NCI-H774 (cell line): ENCODE measurements around the gene ANKRD55.
"Not testable (repeated sequence)": the region's sequence is repeated elsewhere in the genome, so short reads cannot be mapped to it uniquely, and the experiment has no call there.

ENCODE experiments used
- DNase-seq: peaks from one replicate; lab custom pipeline; 2025; lab: John Stamatoyannopoulos, UW

ANKRD55 gene

DNA sequence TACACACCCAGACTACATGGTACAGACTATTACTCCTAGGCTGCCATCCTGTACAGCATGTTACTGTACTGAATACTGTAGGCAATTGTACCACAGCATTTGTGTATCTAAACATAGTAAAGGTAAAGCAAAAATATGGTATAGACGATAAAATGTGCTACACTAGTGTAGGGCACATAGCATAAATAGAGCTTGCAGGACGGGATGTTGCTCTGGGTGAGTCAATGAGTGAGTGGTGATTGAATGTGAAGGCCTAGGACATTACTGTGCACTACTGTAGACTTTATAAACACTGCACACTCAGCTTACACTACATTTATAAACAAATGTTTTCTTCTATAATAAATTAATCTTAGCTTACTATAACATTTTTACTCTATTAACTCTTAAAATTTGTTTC, 25.6 kb downstream of the ANKRD55 start:
- no peak for DNase-seq

DNA sequence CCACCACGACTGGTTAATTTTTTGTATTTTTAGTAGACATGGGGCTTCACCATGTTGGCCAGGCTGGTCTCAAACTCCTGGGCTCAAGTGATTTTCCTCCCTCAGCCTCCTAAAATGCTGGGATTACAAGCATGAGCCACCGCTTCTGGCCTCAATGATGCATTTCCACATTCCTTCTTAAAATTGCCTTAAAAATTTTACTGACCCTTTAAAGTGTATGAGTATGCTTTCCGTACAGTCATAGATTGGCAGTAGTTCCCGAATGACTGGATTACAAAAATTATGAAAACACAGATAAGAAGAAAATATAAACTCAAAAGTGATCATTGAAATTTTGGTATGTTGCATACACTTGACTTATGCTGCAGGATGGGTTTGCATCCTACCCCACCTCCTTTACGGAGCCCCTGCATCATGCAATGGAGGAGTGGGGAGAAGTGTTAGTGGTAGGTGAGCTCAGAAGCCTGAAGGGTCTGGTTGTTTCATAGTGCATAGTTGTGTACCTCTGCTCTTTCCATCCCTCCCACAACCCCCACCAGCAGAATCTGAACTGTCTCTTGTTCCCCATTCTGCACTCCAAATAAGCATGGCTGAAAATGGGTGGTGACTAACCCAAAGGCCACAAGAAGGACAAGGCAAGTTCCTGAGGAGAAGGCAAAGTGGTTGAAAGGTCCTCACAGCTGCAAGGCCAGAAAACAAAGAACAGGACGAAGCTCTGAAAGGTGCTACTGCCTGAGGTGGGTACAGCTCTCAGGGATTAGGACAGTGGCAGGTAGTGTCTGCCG, 26.8 kb downstream of the ANKRD55 start:
- DNase-seq, result no peak

DNA sequence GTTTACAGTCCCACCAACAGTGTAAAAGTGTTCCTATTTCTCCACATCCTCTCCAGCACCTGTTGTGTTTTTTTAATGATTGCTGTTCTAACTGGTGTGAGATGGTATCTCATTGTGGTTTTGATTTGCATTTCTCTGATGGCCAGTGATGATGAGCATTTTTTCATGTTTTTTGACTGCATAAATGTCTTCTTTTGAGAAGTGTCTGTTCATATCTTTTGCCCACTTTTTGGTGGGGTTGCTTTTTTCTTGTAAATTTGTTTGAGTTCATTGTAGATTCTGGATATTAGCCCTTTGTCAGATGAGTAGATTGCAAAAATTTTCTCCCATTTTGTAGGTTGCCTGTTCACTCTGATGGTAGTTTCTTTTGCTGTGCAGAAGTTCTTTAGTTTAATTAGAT, 29.2 kb downstream of the ANKRD55 start:
- DNase-seq, result not testable (repeated sequence)

DNA sequence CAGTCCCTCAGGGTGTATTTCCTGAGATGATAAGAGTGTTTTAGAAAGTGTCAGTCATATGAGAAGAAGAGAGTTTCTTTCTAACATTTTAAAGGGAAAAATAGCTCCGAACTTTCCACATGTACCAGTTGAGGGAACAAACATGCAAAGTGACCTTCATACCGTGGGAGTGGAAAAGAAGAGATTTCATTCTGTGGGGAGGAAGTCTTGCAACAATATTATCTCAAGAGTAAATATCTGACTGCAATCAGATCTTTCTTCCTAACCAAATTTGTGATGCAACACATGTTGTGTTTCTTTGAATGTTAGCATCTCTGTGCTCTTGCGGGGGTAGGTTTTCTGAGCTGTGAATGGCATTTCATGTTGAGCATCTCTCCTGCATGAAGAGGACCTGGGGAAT, 30.6 kb downstream of the ANKRD55 start:
- DNase-seq, result no peak

DNA sequence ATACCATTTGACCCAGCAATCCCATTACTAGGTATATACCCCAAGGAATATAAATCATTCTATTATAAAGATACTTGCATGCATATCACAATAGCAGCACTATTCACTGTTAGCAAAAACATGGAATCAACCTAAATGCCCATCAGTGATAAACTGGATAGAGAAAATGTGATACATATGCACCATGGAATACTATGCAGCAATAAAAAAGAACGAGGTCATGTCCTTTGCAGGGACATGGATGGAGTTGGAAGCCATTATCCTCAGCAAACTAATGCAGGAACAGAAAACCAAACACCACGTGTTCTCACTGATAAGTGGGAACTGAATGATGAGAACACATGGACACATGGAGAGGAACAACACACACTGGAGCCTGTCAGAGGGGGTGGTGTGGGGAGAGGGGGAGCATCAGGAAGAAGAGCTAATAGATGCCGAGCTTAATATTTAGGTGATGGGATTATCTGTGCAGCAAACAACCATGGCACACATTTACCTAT, 31.3 kb downstream of the ANKRD55 start:
- DNase-seq, result not testable (repeated sequence)

DNA sequence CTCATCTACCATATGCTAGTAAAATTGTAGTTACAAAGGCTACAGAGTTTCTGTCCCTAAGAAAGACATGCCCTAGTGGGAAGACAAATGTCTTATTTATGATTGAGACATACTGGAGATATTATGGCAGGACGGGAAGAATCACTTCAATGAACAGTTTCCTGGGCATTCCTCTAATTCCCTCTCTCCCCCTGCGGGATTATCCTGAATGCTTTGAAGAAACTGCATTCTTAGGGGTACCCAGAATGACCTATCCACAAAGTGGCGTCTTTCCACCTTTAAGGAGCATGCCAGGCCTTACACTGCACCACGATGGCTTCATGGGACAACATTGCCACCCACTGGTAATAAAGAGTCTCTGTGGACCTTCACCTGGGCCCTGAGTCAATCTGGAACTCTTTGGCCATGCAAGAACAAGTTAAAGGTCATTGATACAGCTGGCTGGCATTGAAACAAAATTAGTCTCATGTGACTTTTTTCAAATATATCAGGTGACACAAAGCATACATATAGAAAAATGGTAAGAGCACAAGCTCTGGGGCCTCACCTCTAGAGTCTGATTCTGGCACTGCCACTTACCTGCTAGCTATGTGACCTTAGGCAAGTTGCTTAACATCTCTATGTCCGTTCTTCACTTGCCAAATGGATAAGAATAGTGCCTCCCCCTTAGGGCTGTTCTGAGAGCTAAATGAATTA, 32.0 kb downstream of the ANKRD55 start:
- DNase-seq, result peak; percentile 38

DNA sequence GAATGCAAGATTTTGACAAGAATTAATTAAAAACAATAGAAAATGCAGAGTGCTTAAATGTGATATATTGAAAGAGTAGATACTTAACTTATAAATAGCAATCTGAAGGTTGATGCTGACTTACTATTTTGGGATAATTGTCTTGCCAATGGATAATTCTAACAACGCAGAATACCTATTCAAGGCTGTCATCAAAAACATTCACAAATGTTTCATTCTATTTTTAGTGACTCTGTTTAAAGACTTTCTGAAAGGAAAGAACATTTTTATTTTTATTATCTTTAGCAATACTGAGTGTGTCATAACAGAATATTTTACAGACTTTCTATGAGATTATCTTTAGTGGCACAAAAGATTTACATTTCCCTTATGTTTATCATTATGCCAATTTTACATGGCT, 38.1 kb downstream of the ANKRD55 start:
- DNase-seq, result no peak

DNA sequence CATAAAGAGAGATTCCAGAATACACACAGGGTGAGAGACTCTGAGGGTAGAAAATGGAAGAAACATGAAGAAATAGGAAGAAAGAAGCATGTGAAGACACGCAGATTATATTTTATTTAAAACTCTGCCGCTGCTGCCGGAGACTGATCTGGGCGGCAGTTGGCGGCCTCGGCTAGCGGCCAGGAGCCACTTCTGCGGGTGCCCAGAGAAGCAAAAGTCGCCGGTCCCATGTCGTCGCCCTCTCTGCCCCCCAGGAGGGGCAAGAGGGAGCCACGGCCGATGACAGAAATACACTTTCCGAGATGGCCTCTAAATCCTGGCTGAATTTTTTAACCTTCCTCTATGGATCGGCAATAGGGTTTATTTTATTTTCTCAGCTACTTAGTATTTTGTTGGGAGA, 40.9 kb downstream of the ANKRD55 start:
- DNase-seq, result no peak

DNA sequence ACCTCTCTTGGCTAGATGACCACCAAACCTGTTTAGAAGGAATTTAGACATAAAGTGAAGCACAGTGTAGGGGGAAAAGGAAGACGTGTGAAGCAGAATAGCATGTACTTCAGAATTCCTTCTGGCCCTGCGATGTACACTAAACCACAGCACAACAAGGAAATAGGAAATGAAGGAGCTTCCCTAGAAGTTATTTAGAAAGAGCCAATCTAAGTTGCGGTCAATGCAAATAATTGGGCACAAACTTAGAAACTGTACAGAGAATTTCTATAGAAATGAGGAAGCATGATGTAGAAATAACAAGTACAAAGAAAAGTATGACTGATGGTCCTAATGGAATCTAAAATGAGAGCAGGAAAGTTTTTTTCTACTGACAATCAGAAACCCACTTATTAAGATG, 41.5 kb downstream of the ANKRD55 start:
- no peak for DNase-seq

DNA sequence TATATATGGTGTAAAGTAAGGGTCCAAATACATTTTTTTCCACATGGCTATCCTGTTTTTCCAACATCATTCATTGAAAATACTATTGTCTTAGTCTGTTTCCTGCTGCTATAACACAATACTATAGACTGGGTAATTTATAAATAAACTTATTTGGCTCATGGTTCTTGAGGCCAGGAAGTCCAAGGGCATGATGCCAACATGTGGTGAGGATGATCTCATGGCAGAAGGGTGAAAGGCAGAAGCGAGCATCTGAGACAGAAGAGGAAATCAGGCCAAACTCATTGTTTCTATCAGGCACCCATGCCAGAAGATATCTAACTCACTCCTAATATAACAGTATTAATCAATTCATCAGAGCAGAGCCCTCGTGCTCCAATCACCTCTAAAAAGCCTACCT, 42.6 kb downstream of the ANKRD55 start:
- DNase-seq, result no peak

DNA sequence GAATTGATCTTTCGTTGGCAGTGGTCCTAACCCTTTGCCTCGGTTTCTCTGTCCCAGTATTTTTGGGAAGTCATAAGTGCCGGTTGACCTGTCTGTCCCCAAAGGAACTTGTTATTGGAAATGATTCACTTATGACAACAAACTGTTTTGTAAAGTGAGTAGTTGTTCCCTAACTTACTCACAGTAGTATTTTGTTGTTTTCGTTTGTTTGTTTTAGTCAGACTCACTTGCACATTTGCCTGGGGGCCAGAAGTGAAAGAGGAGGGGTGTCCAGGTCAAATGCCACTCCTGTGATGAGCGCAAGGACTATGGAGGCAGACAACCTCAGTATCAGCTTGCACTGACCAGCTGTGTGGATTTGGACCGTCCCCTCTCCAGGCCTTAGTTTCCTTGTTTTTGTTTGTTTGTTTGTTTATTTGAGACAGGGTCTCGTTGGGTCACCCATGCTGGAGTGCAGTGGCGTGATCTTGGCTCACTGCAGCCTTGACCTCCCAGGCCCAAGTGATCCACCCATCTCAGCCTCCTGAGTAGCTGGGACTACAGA, 47.3 kb downstream of the ANKRD55 start:
- DNase-seq, result no peak

DNA sequence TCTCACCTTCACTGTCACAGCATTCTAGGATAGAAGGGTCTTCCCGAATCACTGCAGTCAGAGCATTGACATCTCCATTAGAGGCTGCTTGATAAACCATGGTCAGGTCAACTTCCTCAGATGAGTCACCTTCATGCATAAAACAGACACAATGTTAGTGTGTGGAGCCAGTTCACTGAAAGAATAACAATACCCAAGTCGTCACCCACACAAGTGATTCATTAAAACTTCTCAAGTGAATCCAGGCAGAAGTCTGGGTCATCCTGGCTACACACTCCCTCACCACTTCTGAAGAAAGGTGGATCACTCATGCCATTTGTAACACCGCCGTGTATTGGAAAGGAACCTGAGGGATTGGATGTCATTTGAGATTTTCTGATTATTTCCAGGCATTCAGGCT, 49.6 kb downstream of the ANKRD55 start:
- DNase-seq, result no peak

DNA sequence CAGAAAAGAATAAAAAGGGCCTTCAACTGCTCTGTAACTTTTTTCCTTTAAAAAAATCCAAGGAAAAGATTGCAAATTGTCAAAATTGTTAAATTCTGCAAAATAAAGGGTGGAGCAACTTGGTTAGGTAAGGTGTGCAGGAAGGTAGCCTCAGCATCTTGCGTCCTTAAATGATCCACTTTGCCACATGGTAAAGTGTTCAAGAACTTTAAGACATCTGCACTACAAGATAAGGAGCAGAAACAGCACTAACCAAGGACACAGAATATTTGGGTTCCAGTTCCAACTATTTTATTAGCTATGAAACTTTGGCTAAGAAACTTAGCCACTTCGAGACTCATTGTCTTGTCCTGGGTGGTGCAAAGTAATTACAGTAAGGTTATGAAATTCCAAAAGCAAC, 53.7 kb downstream of the ANKRD55 start:
- no peak for DNase-seq

DNA sequence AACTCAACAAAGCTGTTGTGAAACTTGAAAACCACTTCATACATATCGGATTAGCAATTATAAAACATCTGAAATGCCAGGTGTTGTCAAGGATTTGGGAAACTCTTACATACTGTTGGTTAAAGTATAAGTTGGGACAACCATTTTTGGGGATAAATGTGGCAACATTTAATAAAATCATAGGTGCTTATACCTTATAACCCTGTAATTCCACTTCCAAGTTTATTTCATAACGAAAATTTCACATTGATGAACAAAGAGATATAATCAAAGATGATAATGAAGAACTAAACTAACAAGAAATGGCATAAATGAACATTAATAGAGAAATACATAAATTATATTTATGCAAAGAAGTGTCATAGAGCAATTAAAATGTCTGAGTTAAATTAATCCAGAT, 54.3 kb downstream of the ANKRD55 start:
- DNase-seq, result no peak

DNA sequence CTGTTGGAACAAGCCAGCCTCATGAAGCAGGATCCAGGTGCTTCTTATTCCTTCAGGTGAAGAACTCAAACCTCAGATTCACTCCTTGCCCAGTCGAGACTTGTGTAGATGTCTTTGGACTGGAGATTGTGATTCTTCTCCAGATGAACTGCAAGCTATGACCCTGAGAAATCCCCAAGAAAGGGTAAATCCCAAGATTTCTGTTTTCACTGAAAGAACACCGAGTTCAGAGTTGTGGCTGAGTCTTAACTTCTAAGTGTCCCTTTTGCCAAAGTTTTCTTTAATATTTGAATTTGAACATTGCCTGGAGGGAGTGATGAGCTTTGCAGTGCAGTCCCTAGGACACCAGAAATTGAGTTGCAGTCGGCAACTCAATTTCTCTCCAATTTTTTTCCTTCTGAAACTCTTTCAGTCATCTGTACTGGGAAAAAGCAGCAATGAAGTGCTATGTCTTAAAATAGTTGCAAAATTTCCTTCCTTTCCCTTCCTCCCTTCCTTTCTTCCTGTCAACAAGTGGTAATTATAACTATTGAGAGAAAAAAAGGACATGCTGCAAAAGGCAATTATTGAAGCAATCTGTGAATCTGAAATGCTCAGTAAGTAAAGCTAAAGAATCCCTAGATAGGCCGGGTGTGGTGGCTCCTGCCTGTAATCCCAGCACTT, 56.1 kb downstream of the ANKRD55 start:
- DNase-seq, result no peak

DNA sequence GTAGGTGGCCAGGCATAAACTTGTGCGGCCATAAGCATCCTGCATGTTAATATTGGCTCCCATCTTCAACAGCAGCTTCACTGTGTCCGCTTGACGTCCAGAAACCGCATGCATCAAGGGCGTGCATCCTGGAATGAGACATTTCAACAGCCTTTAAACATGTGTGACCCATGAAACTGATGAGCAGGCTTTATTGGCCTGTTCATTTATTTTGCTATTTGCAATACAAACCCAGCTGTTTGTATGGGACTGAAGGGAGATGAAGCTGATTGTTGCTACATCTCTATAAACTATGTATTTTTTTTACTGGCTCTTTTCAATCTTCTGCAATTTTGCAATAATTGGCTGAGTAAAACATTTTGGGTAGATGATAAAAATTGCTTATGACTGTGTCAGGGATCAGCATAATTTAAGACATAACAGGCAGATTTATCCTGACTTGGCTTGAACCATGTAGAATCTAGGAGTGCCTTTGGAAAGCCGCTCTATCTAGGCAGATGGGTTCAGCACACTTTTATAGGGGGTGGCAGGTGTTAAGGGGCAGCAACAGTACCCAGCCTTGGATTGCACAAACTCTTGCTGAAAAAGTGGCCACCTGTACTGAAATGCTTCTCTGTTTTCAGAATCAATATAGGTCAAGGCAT, 56.9 kb downstream of the ANKRD55 start:
- DNase-seq, result no peak

DNA sequence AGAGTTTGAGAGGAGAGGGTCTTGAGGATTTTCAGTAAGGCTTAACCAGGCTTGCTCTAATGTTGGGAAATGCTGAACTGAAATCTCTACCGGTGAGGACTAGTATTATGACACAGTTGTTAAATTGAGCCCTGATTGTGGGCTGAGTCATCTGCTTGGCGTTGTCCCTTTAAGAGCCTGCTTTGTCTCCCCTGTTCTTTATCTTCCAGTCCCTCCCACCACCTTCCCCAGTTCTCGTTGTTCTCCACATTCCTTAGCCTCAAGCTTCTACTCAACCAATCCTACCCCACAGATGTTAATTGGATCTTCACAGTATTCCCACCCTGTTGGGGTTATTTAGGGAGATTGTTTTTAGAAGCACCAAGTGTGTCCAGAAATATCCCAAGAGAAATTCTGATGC, 57.6 kb downstream of the ANKRD55 start:
- no peak for DNase-seq

DNA sequence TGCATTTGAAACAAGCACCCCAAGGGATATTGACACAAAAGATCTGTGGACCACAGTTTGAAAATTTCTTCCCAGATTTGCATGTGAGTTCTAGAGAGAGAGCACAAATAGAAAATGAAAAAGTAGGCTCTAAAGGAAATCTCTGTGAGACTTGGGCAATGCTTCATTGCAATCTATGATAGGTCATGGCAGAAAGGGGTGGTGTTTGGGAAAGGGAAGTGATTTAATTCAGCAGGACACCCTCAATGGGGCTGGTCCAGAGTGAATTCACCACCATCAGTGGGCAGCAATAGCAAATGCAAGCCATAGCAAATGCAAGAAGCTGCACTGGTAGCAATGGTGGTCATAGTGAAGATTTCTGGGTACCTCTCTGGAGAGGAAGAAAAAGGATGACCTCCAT, 58.1 kb downstream of the ANKRD55 start:
- DNase-seq, result no peak

DNA sequence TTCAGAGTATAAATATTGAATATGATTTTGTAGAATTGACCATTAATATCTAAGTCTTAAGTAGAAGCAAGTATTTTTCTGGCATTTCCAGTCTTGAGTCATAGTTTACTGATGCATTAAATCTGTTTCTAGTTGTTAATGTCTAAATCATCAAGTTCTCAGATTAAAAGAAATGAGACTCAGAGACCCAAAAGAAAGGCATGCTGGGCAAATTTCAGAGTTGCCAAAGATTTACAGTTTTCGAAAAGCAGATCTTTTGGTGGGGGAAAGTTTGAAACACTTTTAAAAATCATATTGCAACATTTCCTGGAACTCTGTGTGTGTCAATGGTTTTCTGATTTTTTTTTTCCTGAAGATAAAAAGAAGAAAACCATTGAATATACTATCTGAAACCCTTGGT, 60.9 kb downstream of the ANKRD55 start:
- no peak for DNase-seq

DNA sequence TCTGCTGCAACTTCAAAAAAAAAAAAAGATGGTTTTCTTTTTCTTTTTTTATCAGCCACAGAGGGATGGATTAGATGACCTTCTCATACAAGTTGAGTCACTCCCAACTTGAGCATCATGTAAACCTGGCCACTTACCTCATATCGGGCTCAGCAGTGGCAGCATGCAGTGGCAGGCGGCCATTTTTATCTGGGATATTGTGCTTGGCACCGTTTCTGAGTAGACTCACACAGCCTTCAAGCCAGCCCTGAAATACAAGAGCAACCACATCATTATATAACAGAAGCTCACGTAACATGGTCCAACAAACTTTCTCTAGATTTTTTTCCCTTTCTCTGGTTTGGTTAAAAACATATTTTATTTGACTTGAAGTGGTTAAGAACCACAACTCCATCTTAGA, 62.6 kb downstream of the ANKRD55 start:
- no peak for DNase-seq

DNA sequence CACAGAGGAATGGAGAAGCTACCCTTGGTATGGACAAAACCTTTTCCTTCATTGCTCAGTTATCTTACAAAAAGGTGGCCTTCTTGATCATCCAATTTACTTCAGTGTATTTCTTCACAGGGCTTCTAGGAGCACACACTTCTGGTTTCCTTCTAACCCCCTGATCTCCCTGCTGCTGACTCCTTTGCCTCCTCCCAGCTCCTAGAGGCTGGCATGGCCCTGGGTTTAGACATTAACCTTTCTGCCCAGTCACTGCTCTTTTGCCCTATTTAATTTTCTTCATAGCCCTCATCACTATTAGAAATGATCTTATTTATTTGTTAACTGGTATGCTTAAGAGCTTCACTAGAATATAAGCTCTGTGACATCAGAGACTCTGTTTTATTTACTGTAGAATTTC, 63.2 kb downstream of the ANKRD55 start:
- no peak for DNase-seq

DNA sequence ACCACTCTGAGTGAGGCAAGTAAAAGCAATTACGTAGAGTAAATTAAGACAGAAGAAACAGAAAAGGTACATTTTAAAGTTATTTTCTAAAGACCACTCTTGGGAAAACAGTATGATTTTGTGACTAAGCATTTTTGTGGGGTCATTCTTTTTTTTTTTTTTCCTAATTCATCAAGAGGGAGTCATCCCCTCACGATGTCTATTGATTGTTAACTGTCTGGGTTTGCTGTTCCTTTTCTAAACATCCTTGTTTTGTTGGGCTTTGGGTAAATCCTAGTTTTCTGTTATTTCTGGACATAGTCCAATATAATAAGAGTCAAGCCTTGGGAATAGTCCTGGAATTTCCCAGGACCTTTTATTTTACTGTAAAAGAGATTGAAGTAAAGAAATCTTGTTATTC, 63.8 kb downstream of the ANKRD55 start:
- DNase-seq, result no peak
